Mesenchymal stem cell (in vitro differentiated cells and primary cell): ENCODE results near the gene TOMM40.
A peak's percentile ranks its signal among the peaks of the same experiment; 100 is the strongest.
"Not testable (repeated sequence)": the region's sequence is repeated elsewhere in the genome, so short reads cannot be mapped to it uniquely, and the experiment has no call there.

Source experiments
- DNase-seq: peaks from one replicate; pipeline ENCODE4 v3.0.0-alpha.2; 2013
- H2AFZ ChIP-seq: one replicate; pipeline ENCODE4 v1.6.1; 2013; ENCODE audit warnings: low read depth, mild to moderate bottlenecking, control low read depth, inconsistent platforms, low read length, moderate library complexity
- H2AK5ac ChIP-seq: 2 replicates; pipeline ENCODE4 v1.6.1; 2013; ENCODE audit warnings: low read length, moderate library complexity, mild to moderate bottlenecking, inconsistent platforms; ENCODE audit not compliant: severe bottlenecking
- H2BK120ac ChIP-seq: one replicate; pipeline ENCODE4 v1.6.1; 2013; ENCODE audit warnings: low read depth, mild to moderate bottlenecking, inconsistent platforms, low read length, moderate library complexity
- H2BK12ac ChIP-seq, 2 experiments: one replicate each; pipeline ENCODE4 v1.6.1; 2013; ENCODE audit warnings: inconsistent platforms in 2 of 2, low read length in 2 of 2, mild to moderate bottlenecking in 2 of 2, moderate library complexity in 2 of 2, control low read depth in 1 of 2
- H2BK15ac ChIP-seq: one replicate; pipeline ENCODE4 v1.6.1; 2013; ENCODE audit warnings: mild to moderate bottlenecking, low read depth, inconsistent platforms; ENCODE audit not compliant: poor library complexity, severe bottlenecking
- H2BK5ac ChIP-seq: 2 replicates; pipeline ENCODE4 v1.6.1; 2013; ENCODE audit warnings: low read depth, mild to moderate bottlenecking, low read length, control low read depth, inconsistent platforms; ENCODE audit not compliant: poor library complexity, severe bottlenecking
- H3K14ac ChIP-seq, 2 experiments: one replicate each; pipeline ENCODE4 v1.6.1; 2013; ENCODE audit warnings: inconsistent platforms in 2 of 2, low read length in 2 of 2, control low read depth in 1 of 2, mild to moderate bottlenecking in 1 of 2, moderate library complexity in 1 of 2
- H3K18ac ChIP-seq, 2 experiments: one replicate each; pipeline ENCODE4 v1.6.1; 2013; ENCODE audit warnings: inconsistent platforms in 2 of 2, low read length in 2 of 2, control low read depth in 1 of 2, low read depth in 1 of 2, mild to moderate bottlenecking in 1 of 2
- H3K23ac ChIP-seq, 2 experiments: one replicate each; pipeline ENCODE4 v1.6.1; 2013; ENCODE audit warnings: inconsistent platforms in 2 of 2, low read length in 2 of 2, mild to moderate bottlenecking in 2 of 2, moderate library complexity in 2 of 2, control low read depth in 1 of 2
- H3K27ac ChIP-seq: 2 replicates; pipeline ENCODE4 v1.5.1; 2013; ENCODE audit warnings: mild to moderate bottlenecking, moderate library complexity, low read length, control low read depth, inconsistent platforms; ENCODE audit not compliant: poor library complexity, severe bottlenecking
- H3K27me3 ChIP-seq, 2 experiments: 2 replicates each; pipeline versions ENCODE4 v1.6.1 to v1.7.0; 2013; ENCODE audit warnings: low read length in 2 of 2, mild to moderate bottlenecking in 2 of 2, moderate library complexity in 2 of 2, control low read depth in 1 of 2, inconsistent platforms in 1 of 2; ENCODE audit not compliant: control insufficient read depth in 1 of 2, insufficient read depth in 1 of 2
- H3K36me3 ChIP-seq, 2 experiments: 2 replicates each; pipeline versions ENCODE4 v1.6.1 to v1.7.0; 2013; ENCODE audit warnings: low read length in 2 of 2, control low read depth in 1 of 2, inconsistent platforms in 1 of 2, low read depth in 1 of 2, mild to moderate bottlenecking in 1 of 2; ENCODE audit not compliant: insufficient read depth in 2 of 2, control insufficient read depth in 1 of 2
- H3K4ac ChIP-seq, 2 experiments: one replicate each; pipeline ENCODE4 v1.6.1; 2013; ENCODE audit warnings: inconsistent platforms in 2 of 2, low read length in 2 of 2, mild to moderate bottlenecking in 2 of 2, moderate library complexity in 2 of 2, control low read depth in 1 of 2, low read depth in 1 of 2
- H3K4me1 ChIP-seq: 2 replicates; pipeline ENCODE4 v1.6.1; 2013; ENCODE audit warnings: low read depth, low read length, control low read depth; ENCODE audit not compliant: control insufficient read depth, insufficient read depth
- H3K4me2 ChIP-seq: 2 replicates; pipeline ENCODE4 v1.6.1; 2013; ENCODE audit warnings: low read length, mild to moderate bottlenecking, inconsistent platforms; ENCODE audit not compliant: poor library complexity, severe bottlenecking
- H3K4me3 ChIP-seq, 2 experiments: 2 replicates each; pipeline versions ENCODE4 v1.5.1 to v1.7.0; 2013; ENCODE audit warnings: low read length in 2 of 2, mild to moderate bottlenecking in 2 of 2, control low read depth in 1 of 2, low read depth in 1 of 2; ENCODE audit not compliant: insufficient read depth in 1 of 2
- H3K79me1 ChIP-seq: replicated peaks from 2 replicates; pipeline ENCODE4 v1.6.1; 2013; ENCODE audit warnings: mild to moderate bottlenecking, control low read depth, low read length, inconsistent platforms; ENCODE audit not compliant: poor library complexity, severe bottlenecking
- H3K9ac ChIP-seq: 2 replicates; pipeline ENCODE4 v1.7.0; 2013; ENCODE audit warnings: mild to moderate bottlenecking, low read length, moderate library complexity
- H3K9me3 ChIP-seq: 2 replicates; pipeline ENCODE4 v1.7.0; 2013; ENCODE audit warnings: mild to moderate bottlenecking, low read length; ENCODE audit not compliant: control insufficient read depth
- H4K8ac ChIP-seq: one replicate; pipeline ENCODE4 v1.6.1; 2013; ENCODE audit warnings: inconsistent platforms, mild to moderate bottlenecking, low read length, moderate library complexity
- H4K91ac ChIP-seq: one replicate; pipeline ENCODE4 v1.6.1; 2013; ENCODE audit warnings: mild to moderate bottlenecking, low read length, inconsistent platforms
- WGBS: methylation state at CpG from one replicate; pipeline ENCODE4 v1.1.7; 2013; ENCODE audit warnings: mixed read lengths; 5-methylcytosine and 5-hydroxymethylcytosine counted together

TOMM40 gene

DNA sequence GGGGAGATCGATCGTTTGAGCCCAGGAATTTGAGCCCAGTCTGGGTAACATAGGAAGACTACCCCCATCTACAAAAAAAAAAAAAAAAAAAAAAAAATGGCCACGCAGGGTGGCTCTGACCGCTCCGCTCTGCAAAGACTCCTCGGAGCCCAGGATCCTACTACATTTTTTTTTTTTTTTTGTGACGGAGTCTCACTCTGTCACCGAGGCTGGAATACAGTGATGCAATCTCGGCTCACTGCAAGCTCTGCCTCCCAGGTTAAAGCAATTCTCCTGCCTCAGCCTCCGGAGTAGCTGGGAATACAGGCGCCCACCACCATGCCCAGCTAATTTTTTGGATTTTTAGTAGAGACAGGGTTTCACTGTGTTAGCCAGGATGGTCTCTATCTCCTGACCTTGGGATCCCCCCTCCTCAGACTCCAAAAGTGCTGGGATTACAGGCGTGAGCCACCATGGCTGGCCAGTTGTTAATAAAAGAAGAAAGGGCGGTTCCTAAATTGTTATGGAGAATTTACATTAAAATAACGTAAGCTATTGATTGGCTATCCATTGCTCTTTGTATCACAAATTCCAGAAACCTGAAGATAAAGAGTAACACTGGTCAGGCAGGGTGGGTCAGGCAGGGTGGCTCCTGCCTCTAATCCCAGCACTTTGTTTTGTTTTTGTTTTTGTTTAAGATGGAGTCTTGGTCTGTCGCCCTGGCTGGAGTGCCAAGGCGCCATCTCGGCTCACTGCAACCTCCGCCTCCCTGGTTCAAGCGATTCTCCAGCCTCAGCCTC, 8.2 kb upstream of the TOMM40 start:
- not testable (repeated sequence) for H4K8ac ChIP-seq, H3K4me2 ChIP-seq, H3K23ac ChIP-seq, H2BK15ac ChIP-seq, DNase-seq, H3K9me3 ChIP-seq, H3K27me3 ChIP-seq, H2AK5ac ChIP-seq, H2BK5ac ChIP-seq, H3K4me3 ChIP-seq, H3K14ac ChIP-seq, H3K27ac ChIP-seq, H2AFZ ChIP-seq, H2BK120ac ChIP-seq, H3K9ac ChIP-seq, H3K4ac ChIP-seq, H3K18ac ChIP-seq, H4K91ac ChIP-seq, H2BK12ac ChIP-seq
- Histone ChIP-seq H3K36me3 (peaks cover 43 to 65% of the 10 kb centered on the region in 2 experiments), H3K79me1 (peaks cover 24% of the 10 kb centered on the region), H3K4me1 (peaks cover 16% of the 10 kb centered on the region)
- 96% methylated on average over 17 of the region's 19 CpGs for WGBS

DNA sequence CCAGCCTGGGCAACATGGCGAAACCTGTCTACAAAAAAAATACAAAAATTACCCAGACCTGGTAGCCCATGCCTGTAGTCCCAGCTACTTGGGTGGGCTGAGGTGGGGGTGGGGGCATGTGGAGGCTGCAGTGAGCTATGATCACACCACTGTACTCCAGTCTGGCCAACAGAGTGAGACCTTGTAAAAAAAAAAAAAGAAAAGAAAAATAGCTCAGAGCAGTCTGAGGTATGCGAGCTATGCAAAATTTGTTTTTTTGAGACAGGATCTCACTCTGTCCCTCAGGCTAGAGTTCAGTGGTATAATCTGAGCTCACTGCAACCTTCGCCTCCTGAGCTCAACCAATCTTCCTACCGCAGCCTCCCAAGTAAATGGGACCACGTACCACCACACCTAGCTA, 7.1 kb upstream of the TOMM40 start:
- no peak overlapping the region for H3K23ac ChIP-seq
- H2BK120ac ChIP-seq: no peak overlapping the region
- no peak overlapping the region for H3K14ac ChIP-seq
- no peak overlapping the region for H3K4me3 ChIP-seq
- WGBS: 97% methylated on average over 4 of the region's 5 CpGs
- no peak overlapping the region for H4K8ac ChIP-seq
- no peak overlapping the region for H2BK12ac ChIP-seq
- no peak overlapping the region for H2AFZ ChIP-seq
- peaks cover 16% of the 10 kb centered on the region for H3K4me1 ChIP-seq
- H3K27me3 ChIP-seq: no peaks in the 10 kb centered on the region
- H3K36me3 ChIP-seq: peaks cover 44 to 65% of the 10 kb centered on the region in 2 experiments
- H3K79me1 ChIP-seq: peaks cover 14% of the 10 kb centered on the region
- H3K4ac ChIP-seq: no peak overlapping the region
- DNase-seq: no peak
- H2BK15ac ChIP-seq: no peak overlapping the region
- no peak overlapping the region for H2AK5ac ChIP-seq
- H2BK5ac ChIP-seq: no peak overlapping the region
- no peak overlapping the region for H3K9ac ChIP-seq
- no peak overlapping the region for H4K91ac ChIP-seq
- H3K9me3 ChIP-seq: no peaks in the 10 kb centered on the region
- H3K27ac ChIP-seq: peak overlapping the region; percentile 54
- H3K18ac ChIP-seq: no peak overlapping the region
- H3K4me2 ChIP-seq: no peak overlapping the region

DNA sequence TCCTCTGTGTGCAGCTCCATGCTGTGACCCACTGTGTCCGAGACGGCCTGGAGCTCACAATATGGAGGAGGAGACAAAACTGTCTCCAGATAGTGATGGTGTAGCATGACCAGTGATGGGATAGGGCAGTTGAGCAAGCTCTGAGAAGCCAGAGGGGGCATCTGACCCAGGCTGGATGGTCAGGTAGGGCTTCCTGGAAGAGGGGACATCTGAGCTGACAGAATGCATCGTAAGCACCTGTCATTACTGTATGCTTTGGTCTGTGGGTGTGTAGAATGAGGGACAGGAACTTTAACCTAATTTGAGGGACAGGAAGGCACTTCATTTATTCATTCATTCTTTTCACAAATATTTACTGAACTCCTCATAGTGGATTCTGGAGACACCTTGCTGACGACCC, 6.5 kb upstream of the TOMM40 start:
- Histone ChIP-seq H3K4me1 (peaks cover 12% of the 10 kb centered on the region), H2BK5ac (no peak overlapping the region), H3K4me2 (no peak overlapping the region), H3K36me3 (peaks cover 45 to 59% of the 10 kb centered on the region in 2 experiments), H3K4me3 (no peak overlapping the region), H4K8ac (no peak overlapping the region), H2AFZ (no peak overlapping the region), H3K79me1 (peaks cover 10% of the 10 kb centered on the region), H2BK120ac (no peak overlapping the region), H2BK15ac (no peak overlapping the region), H3K9ac (no peak overlapping the region), H2BK12ac (no peak overlapping the region), H3K9me3 (no peaks in the 10 kb centered on the region), H3K4ac (no peak overlapping the region), H3K18ac (no peak overlapping the region), H3K14ac (no peak overlapping the region), H3K27me3 (no peaks in the 10 kb centered on the region), H2AK5ac (no peak overlapping the region), H3K27ac (peak overlapping the region; percentile 4), H3K23ac (no peak overlapping the region), H4K91ac (no peak overlapping the region)
- 97% methylated on average over 2 of the region's 4 CpGs for WGBS
- no peak for DNase-seq

DNA sequence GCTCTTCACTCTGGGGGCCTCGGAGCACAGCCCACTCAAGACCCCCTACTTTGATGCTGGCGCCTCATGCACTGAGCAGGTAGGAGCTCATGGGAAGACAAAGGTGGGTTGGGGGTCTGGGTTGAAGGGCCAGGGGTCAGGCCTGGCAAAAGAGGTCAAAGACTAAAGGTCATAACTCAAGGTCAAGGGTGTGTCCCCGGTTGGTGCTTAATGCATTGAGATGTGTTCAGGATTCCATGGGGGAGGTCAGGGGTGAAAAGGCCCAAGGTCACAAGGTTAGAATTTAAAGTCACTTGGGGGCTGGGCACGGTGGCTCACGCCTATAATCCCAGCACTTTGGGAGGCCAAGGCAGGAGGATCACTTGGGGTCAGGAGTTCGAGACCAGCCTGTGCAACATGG, 4.9 kb upstream of the TOMM40 start:
- no peak overlapping the region for H3K23ac ChIP-seq
- H2BK12ac ChIP-seq: no peak overlapping the region
- H3K4ac ChIP-seq: no peak overlapping the region
- peaks cover 12% of the 10 kb centered on the region for H3K4me1 ChIP-seq
- H3K27ac ChIP-seq: no peak overlapping the region
- no peak for DNase-seq
- H2BK15ac ChIP-seq: no peak overlapping the region
- no peak overlapping the region for H4K91ac ChIP-seq
- no peaks in the 10 kb centered on the region for H3K27me3 ChIP-seq
- WGBS: 98% methylated on average over 5 of the region's 6 CpGs
- H3K79me1 ChIP-seq: peaks cover 10% of the 10 kb centered on the region
- H3K4me2 ChIP-seq: no peak overlapping the region
- no peak overlapping the region for H3K14ac ChIP-seq
- H3K9ac ChIP-seq: no peak overlapping the region
- H3K9me3 ChIP-seq: no peaks in the 10 kb centered on the region
- H2AFZ ChIP-seq: no peak overlapping the region
- H2BK120ac ChIP-seq: no peak overlapping the region
- H2BK5ac ChIP-seq: no peak overlapping the region
- H3K18ac ChIP-seq: no peak overlapping the region
- peaks cover 42 to 51% of the 10 kb centered on the region in 2 experiments for H3K36me3 ChIP-seq
- H4K8ac ChIP-seq: no peak overlapping the region
- no peak overlapping the region for H2AK5ac ChIP-seq
- H3K4me3 ChIP-seq: no peak overlapping the region
